BJ (cell line): ENCODE data around the gene CROCC. TPM values are rescaled to one million over a fixed set of nuclear protein-coding genes. Genes with fewer than 3 reads are reported as not detected.
A peak's percentile ranks its signal among the peaks of the same experiment; 100 is the strongest.

Source experiments
- CTCF ChIA-PET: fragments of 350-600 bp; formaldehyde crosslinking; extraction: SDS; loops from one replicate; lab custom pipeline; 2021; ENCODE audit warnings: antibody characterized with exemption, inconsistent platforms; lab: Yijun Ruan, JAX
- POLR2A ChIA-PET: fragments of 300-600 bp; sonication (Branson Sonifier 250); formaldehyde crosslinking; extraction: SDS; loops from one replicate; lab custom pipeline; 2021; ENCODE audit warnings: antibody characterized with exemption; lab: Charles Lee
- DNase-seq: peaks from one replicate; pipeline ENCODE4 v3.0.0-alpha.2; 2011; ENCODE audit warnings: low read depth
- H3K27me3 ChIP-seq: 2 replicates; pipeline ENCODE4 v1.6.0; 2011; ENCODE audit warnings: low read length; ENCODE audit not compliant: control insufficient read depth, insufficient read depth
- H3K36me3 ChIP-seq: 2 replicates; pipeline ENCODE4 v1.5.1; 2011; ENCODE audit warnings: low read length; ENCODE audit not compliant: control insufficient read depth, insufficient read depth
- H3K4me3 ChIP-seq: 2 replicates; pipeline ENCODE4 v1.5.1; 2011; ENCODE audit warnings: low read depth, mild to moderate bottlenecking, control low read depth, low read length
- polyA plus RNA-seq: library from polyadenylated mRNA; depleted of rRNA; stranded (reverse); fragments of >200 nt; gene quantifications from 2 replicates; pipeline ENCODE4 v1.2.3, GENCODE V29; 2011
- TF ChIP-seq, protein P1 (sequence below): IDR thresholded peaks from 2 replicates; pipeline ENCODE4 v1.5.1; 2011; ENCODE audit warnings: low read depth, mild to moderate bottlenecking, control low read depth, inconsistent platforms, low read length, moderate library complexity; ENCODE audit not compliant: insufficient read depth

CROCC gene
- polyA plus RNA-seq, 1 experiment = 12.1 TPM

GRCh38 chr1:16986962-16987361, 65.2 kb downstream of the CROCC start:
- CTCF ChIA-PET = interaction anchor here (0.7 to 1.2 kb wide), 4 partner anchors 10 to 57 kb away, joined by 3 read pairs; no protein-coding TSS in a partner anchor

GRCh38 chr1:16988210-16988609, 66.5 kb downstream of the CROCC start:
- Histone ChIP-seq H3K27me3 (no peaks in the 10 kb centered on the region), H3K4me3 (no peak overlapping the region), H3K36me3 (peaks cover 4% of the 10 kb centered on the region; the same call in 1 of the 2 replicates)
- ChIA-PET POLR2A (interaction anchor here (0.5 kb wide), 1 partner anchor 594 kb away, joined by 4 read pairs; no protein-coding TSS in a partner anchor), CTCF (interaction anchor here (0.6 kb wide), 1 partner anchor 31 kb away, joined by 3 read pairs; no protein-coding TSS in a partner anchor)
- DNase-seq = no peak
- TF ChIP-seq, protein P1, sequence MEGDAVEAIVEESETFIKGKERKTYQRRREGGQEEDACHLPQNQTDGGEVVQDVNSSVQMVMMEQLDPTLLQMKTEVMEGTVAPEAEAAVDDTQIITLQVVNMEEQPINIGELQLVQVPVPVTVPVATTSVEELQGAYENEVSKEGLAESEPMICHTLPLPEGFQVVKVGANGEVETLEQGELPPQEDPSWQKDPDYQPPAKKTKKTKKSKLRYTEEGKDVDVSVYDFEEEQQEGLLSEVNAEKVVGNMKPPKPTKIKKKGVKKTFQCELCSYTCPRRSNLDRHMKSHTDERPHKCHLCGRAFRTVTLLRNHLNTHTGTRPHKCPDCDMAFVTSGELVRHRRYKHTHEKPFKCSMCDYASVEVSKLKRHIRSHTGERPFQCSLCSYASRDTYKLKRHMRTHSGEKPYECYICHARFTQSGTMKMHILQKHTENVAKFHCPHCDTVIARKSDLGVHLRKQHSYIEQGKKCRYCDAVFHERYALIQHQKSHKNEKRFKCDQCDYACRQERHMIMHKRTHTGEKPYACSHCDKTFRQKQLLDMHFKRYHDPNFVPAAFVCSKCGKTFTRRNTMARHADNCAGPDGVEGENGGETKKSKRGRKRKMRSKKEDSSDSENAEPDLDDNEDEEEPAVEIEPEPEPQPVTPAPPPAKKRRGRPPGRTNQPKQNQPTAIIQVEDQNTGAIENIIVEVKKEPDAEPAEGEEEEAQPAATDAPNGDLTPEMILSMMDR = no peak

More at GRCh38 chr1:16986962-16987361, 65.2 kb downstream of the CROCC start:
- no peaks in the 10 kb centered on the region for H3K27me3 ChIP-seq
- TF ChIP-seq, protein P1 = peak; percentile 52
- peaks cover 4% of the 10 kb centered on the region; the same call in 1 of the 2 replicates for H3K36me3 ChIP-seq
- no peak overlapping the region for H3K4me3 ChIP-seq
- DNase-seq = no peak
- POLR2A ChIA-PET = no interaction called here

GRCh38 chr1:16989676-16990391, 68.1 kb downstream of the CROCC start:
- ChIA-PET POLR2A (interaction anchor here (0.7 kb wide), 1 partner anchor 34 kb away, joined by 5 read pairs; no protein-coding TSS in a partner anchor), CTCF (no interaction called here)
- no peak for DNase-seq
- TF ChIP-seq, protein P1 = no peak
- Histone ChIP-seq H3K4me3 (no peak overlapping the region), H3K36me3 (peaks cover 4% of the 10 kb centered on the region; the same call in 1 of the 2 replicates), H3K27me3 (no peaks in the 10 kb centered on the region)

DNA sequence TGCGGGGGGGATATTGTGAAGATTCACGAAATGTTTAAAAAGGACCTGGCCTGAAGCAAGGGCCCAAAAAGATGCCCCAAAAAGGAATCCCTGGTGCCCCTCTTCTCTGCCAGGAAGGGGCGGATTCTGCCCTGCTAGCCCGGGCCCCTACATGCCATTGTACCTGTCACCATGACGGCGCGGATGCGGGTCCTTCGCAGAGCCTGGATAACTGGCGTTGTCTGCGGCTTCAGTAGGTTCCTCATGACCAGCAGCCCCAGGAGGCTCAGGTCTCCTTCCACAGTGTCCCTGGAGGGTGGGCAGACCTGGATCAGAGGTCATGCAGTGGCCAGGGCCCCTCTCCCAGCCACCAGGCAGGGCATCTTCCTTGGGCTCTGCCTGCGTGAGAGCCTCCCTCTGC, 69.8 kb downstream of the CROCC start:
- Histone ChIP-seq H3K27me3 (no peaks in the 10 kb centered on the region), H3K4me3 (no peak overlapping the region), H3K36me3 (peaks cover 4% of the 10 kb centered on the region)
- TF ChIP-seq, protein P1 = no peak
- no peak for DNase-seq
- ChIA-PET POLR2A (no interaction called here), CTCF (no interaction called here)

GRCh38 chr1:16992102-16992501, 70.4 kb downstream of the CROCC start:
- Histone ChIP-seq H3K4me3 (no peak overlapping the region), H3K36me3 (peaks cover 2% of the 10 kb centered on the region; the same call in 1 of the 2 replicates), H3K27me3 (no peaks in the 10 kb centered on the region)
- POLR2A ChIA-PET = no interaction called here
- CTCF ChIA-PET = interaction anchor here (1.1 kb wide), 1 partner anchor 32 kb away, joined by 4 read pairs; no protein-coding TSS in a partner anchor
- no peak for DNase-seq
- TF ChIP-seq, protein P1 = no peak
